Liver (tissue), 9 donors: ENCODE data around the gene TMPRSS6. TPM values are rescaled to one million over a fixed set of nuclear protein-coding genes. Genes with fewer than 3 reads are reported as not detected.

Source experiments
- DNase-seq: peaks from one replicate; pipeline ENCODE4 v3.0.0-alpha.2; 2017; ENCODE audit warnings: low spot score
- H3K27ac ChIP-seq, 2 donors: one replicate each; pipeline ENCODE4 v1.7.0; 2013; ENCODE audit warnings: inconsistent platforms in 2 of 2, low read length in 2 of 2, control low read depth in 1 of 2, low read depth in 1 of 2, mild to moderate bottlenecking in 1 of 2
- H3K27me3 ChIP-seq, 4 donors: one replicate each; pipeline versions ENCODE4 v1.6.1 to v1.7.0; 2013; ENCODE audit warnings: low read length in 3 of 4, inconsistent platforms in 1 of 4, mild to moderate bottlenecking in 1 of 4, moderate library complexity in 1 of 4; ENCODE audit not compliant: control insufficient read depth in 4 of 4, insufficient read depth in 4 of 4
- H3K36me3 ChIP-seq, 4 donors: one replicate each; pipeline versions ENCODE4 v1.6.1 to v1.7.0; 2013; ENCODE audit warnings: low read length in 3 of 4, mild to moderate bottlenecking in 3 of 4, low read depth in 1 of 4, moderate library complexity in 1 of 4; ENCODE audit not compliant: control insufficient read depth in 4 of 4, insufficient read depth in 3 of 4
- H3K4me1 ChIP-seq, 4 donors: one replicate each; pipeline versions ENCODE4 v1.6.1 to v1.7.0; 2013; ENCODE audit warnings: low read length in 3 of 4, mild to moderate bottlenecking in 3 of 4, moderate library complexity in 1 of 4; ENCODE audit not compliant: control insufficient read depth in 4 of 4, insufficient read depth in 4 of 4
- H3K4me3 ChIP-seq, 3 donors: one replicate each; pipeline versions ENCODE4 v1.6.1 to v1.7.0; 2013; ENCODE audit warnings: low read length in 3 of 3, control low read depth in 1 of 3, low read depth in 1 of 3, mild to moderate bottlenecking in 1 of 3
- H3K9ac ChIP-seq, 2 donors: one replicate each; pipeline ENCODE4 v1.7.0; 2013; ENCODE audit warnings: low read length in 2 of 2, mild to moderate bottlenecking in 2 of 2, moderate library complexity in 2 of 2, control low read depth in 1 of 2, low read depth in 1 of 2
- H3K9me3 ChIP-seq, 4 donors: one replicate each; pipeline versions ENCODE4 v1.6.1 to v1.7.0; 2013; ENCODE audit warnings: low read length in 3 of 4; ENCODE audit not compliant: control insufficient read depth in 4 of 4
- ATF3 ChIP-seq: IDR thresholded peaks from 2 replicates; pipeline ENCODE4 v1.6.1; 2016; ENCODE audit warnings: antibody characterized with exemption
- CTCF ChIP-seq: fragments of 150-350 bp; IDR thresholded peaks from 2 replicates; pipeline ENCODE4 v1.5.1; 2017; ENCODE audit warnings: improper control_type of control experiment, low read depth, low read length; ENCODE audit not compliant: missing input control
- EGR1 ChIP-seq, 2 donors: IDR thresholded peaks; 2 replicates each; pipeline ENCODE4 v1.6.1; 2016 to 2018; ENCODE audit warnings: antibody characterized with exemption in 2 of 2, low read depth in 2 of 2
- FOXA1 ChIP-seq: IDR thresholded peaks from 2 replicates; pipeline ENCODE4 v1.6.1; 2016; ENCODE audit warnings: antibody characterized with exemption
- FOXA2 ChIP-seq: IDR thresholded peaks from 2 replicates; pipeline ENCODE4 v1.6.1; 2016; ENCODE audit warnings: antibody characterized with exemption
- GABPA ChIP-seq, 2 donors: IDR thresholded peaks in 1 of 2; conservative IDR thresholded peaks in 1 of 2; 2 replicates each; pipeline ENCODE4 v1.6.1; 2016; ENCODE audit warnings: antibody characterized with exemption in 2 of 2, mild to moderate bottlenecking in 1 of 2, moderate library complexity in 1 of 2
- HNF4A ChIP-seq, 2 donors: conservative IDR thresholded peaks; 2 replicates each; pipeline ENCODE4 v1.6.1; 2016; ENCODE audit warnings: antibody characterized with exemption in 2 of 2, mild to moderate bottlenecking in 2 of 2
- HNF4G ChIP-seq: IDR thresholded peaks from 2 replicates; pipeline ENCODE4 v1.6.1; 2016; ENCODE audit warnings: antibody characterized with exemption
- JUND ChIP-seq, 2 donors: IDR thresholded peaks; 2 replicates each; pipeline ENCODE4 v1.6.1; 2016; ENCODE audit warnings: antibody characterized with exemption in 2 of 2
- MAX ChIP-seq: IDR thresholded peaks from 2 replicates; pipeline ENCODE4 v1.6.1; 2016; ENCODE audit warnings: antibody characterized with exemption
- NR2F2 ChIP-seq: IDR thresholded peaks from 2 replicates; pipeline ENCODE4 v1.6.1; 2016; ENCODE audit warnings: antibody characterized with exemption
- RAD21 ChIP-seq, 2 donors: IDR thresholded peaks; 2 replicates each; pipeline ENCODE4 v1.6.1; 2016; ENCODE audit warnings: antibody characterized with exemption in 2 of 2, mild to moderate bottlenecking in 2 of 2
- REST ChIP-seq: IDR thresholded peaks from 2 replicates; pipeline ENCODE4 v1.6.1; 2016; ENCODE audit warnings: antibody characterized with exemption, mild to moderate bottlenecking
- RXRA ChIP-seq, 2 donors: IDR thresholded peaks; 2 replicates each; pipeline ENCODE4 v1.6.1; 2017 to 2018; ENCODE audit warnings: antibody characterized with exemption in 2 of 2, mild to moderate bottlenecking in 1 of 2
- SP1 ChIP-seq: IDR thresholded peaks from 2 replicates; pipeline ENCODE4 v1.6.1; 2018; ENCODE audit warnings: antibody characterized with exemption, mild to moderate bottlenecking
- TAF1 ChIP-seq: conservative IDR thresholded peaks from 2 replicates; pipeline ENCODE4 v1.6.1; 2016; ENCODE audit warnings: antibody characterized with exemption, mild to moderate bottlenecking
- YY1 ChIP-seq: IDR thresholded peaks from 2 replicates; pipeline ENCODE4 v1.6.1; 2016; ENCODE audit warnings: antibody characterized with exemption, mild to moderate bottlenecking
- WGBS: extraction: QIAGEN DNeasy Blood & Tissue Kit; methylation state at CpG from one replicate; pipeline ENCODE4 v1.1.7; 2013; 5-methylcytosine and 5-hydroxymethylcytosine counted together
- polyA plus RNA-seq, 2 donors: library from polyadenylated mRNA; stranded (reverse) in 1 of 2; unstranded in 1 of 2; fragments of 200-250 nt in 1 of 2; fragments of >200 nt in 1 of 2; fragmentation: Nextera tagmentation in 1 of 2; extraction: Ambion mirVana in 1 of 2; gene quantifications; one replicate each; pipeline versions ENCODE4 v1.2.1 to v1.2.3, GENCODE V29; 2013 to 2015
- total RNA-seq, 2 donors: library from RNA; depleted of rRNA; stranded (reverse); fragments of >200 nt; gene quantifications; one replicate each; pipeline ENCODE4 v1.2.3, GENCODE V29; 2014
- donor health status: healthy.
- donor health status: healthy.
- donor health status: healthy.
- donor health status: healthy.
- donor health status: healthy.

Gene TMPRSS6
- total and polyA plus RNA-seq, 4 donors: 12.6 to 47.1 (median 39.9) TPM

GRCh38 chr22:37070334-37070733, 39.2 kb downstream of the TMPRSS6 start:
- no peaks in the 10 kb centered on the region for H3K27me3 ChIP-seq
- no peaks in the 10 kb centered on the region for H3K4me1 ChIP-seq
- 85% methylated on average over 8 of the region's 8 CpGs for WGBS

GRCh38 chr22:37069719-37070118, 39.8 kb downstream of the TMPRSS6 start:
- no peaks in the 10 kb centered on the region for H3K4me1 ChIP-seq
- H3K9ac ChIP-seq: no peak overlapping the region
- 88% methylated on average over 9 of the region's 9 CpGs for WGBS
- H3K27me3 ChIP-seq: no peaks in the 10 kb centered on the region
- no peak overlapping the region for H3K4me3 ChIP-seq
- H3K36me3 ChIP-seq: peaks cover 3 to 70% (median 26%) of the 10 kb centered on the region in 4 donors
- TF ChIP-seq GABPA (IDR thresholded peaks at IDR 0.05 in 1 of 2, conservative IDR thresholded peaks at IDR 0.05 in 1 of 2): no peak
- no peak for TF ChIP-seq NR2F2
- TF ChIP-seq SP1: no peak
- TF ChIP-seq ATF3: no peak
- no peak for TF ChIP-seq JUND (IDR thresholded peaks at IDR 0.05)
- no peak for TF ChIP-seq MAX
- TF ChIP-seq RAD21 (IDR thresholded peaks at IDR 0.05): no peak
- TF ChIP-seq HNF4G: no peak
- TF ChIP-seq FOXA2: no peak
- no peak for TF ChIP-seq CTCF
- no peak for TF ChIP-seq TAF1
- no peak for TF ChIP-seq EGR1 (IDR thresholded peaks at IDR 0.05; ENCODE audit: low read depth in 2 of 2)
- no peak for TF ChIP-seq FOXA1
- no peaks in the 10 kb centered on the region for H3K9me3 ChIP-seq
- no peak for DNase-seq
- no peak overlapping the region for H3K27ac ChIP-seq

More at GRCh38 chr22:37070334-37070733, 39.2 kb downstream of the TMPRSS6 start:
- no peaks in the 10 kb centered on the region for H3K9me3 ChIP-seq
- no peak overlapping the region for H3K4me3 ChIP-seq
- H3K36me3 ChIP-seq: peaks cover 3 to 69% (median 26%) of the 10 kb centered on the region in 4 donors
- DNase-seq: no peak
- no peak overlapping the region for H3K27ac ChIP-seq
- TF ChIP-seq RAD21 (IDR thresholded peaks at IDR 0.05): no peak
- TF ChIP-seq NR2F2: no peak
- TF ChIP-seq RXRA (IDR thresholded peaks at IDR 0.05): no peak
- no peak for TF ChIP-seq HNF4A (conservative IDR thresholded peaks at IDR 0.05)
- H3K9ac ChIP-seq: no peak overlapping the region

GRCh38 chr22:37069319-37069718, 40.2 kb downstream of the TMPRSS6 start:
- Histone ChIP-seq H3K36me3 (peaks cover 3 to 66% (median 26%) of the 10 kb centered on the region in 4 donors), H3K4me1 (no peaks in the 10 kb centered on the region), H3K4me3 (no peak overlapping the region), H3K9me3 (no peaks in the 10 kb centered on the region), H3K27me3 (no peaks in the 10 kb centered on the region), H3K9ac (no peak overlapping the region), H3K27ac (no peak overlapping the region)
- 67% methylated on average over 11 of the region's 11 CpGs for WGBS
- TF ChIP-seq HNF4A (conservative IDR thresholded peaks at IDR 0.05) (no peak), SP1 (no peak), GABPA (IDR thresholded peaks at IDR 0.05 in 1 of 2, conservative IDR thresholded peaks at IDR 0.05 in 1 of 2) (no peak), YY1 (no peak), RAD21 (IDR thresholded peaks at IDR 0.05) (no peak), RXRA (IDR thresholded peaks at IDR 0.05) (no peak), REST (no peak), HNF4G (no peak), TAF1 (no peak), CTCF (no peak)
- no peak for DNase-seq
